HL-60 (cell line): ENCODE data around the gene RELCH.

Source experiments
- CTCF ChIP-seq: IDR thresholded peaks from one replicate; pipeline ENCODE4 v1.5.1; 2011; ENCODE audit warnings: low read length, control low read depth, inconsistent platforms; ENCODE audit not compliant: insufficient read depth
- REST ChIP-seq: IDR thresholded peaks from 2 replicates; pipeline ENCODE4 v1.6.1; 2012; ENCODE audit warnings: low read depth; ENCODE audit not compliant: insufficient replicate concordance

GRCh38 chr18:62277045-62277444, 90.0 kb downstream of the RELCH start:
- TF ChIP-seq REST, result no peak
- no peak for TF ChIP-seq CTCF
